ENCODE data around the gene TTC34. TPM values are rescaled to one million over a fixed set of nuclear protein-coding genes. Genes with fewer than 3 reads are reported as not detected.

TTC34 gene
- total and polyA plus RNA-seq, 3 donors from 2014 or later: 3.0 to 5.2 (median 4.1) TPM

- intact Hi-C loops (cut with DNase I; ENCODE audit: low total_unique reads): no loop called here
- Histone ChIP-seq H3K27ac (no peak overlapping the region), H3K9me3 (no peaks in the 10 kb centered on the region), H3K27me3 (no peaks in the 10 kb centered on the region), H3K4me1 (no peaks in the 10 kb centered on the region), H3K4me3 (no peak overlapping the region), H3K36me3 (ENCODE audit: low read depth, missing control alignments) (no peaks in the 10 kb centered on the region)
- TF ChIP-seq POLR2A (IDR thresholded peaks at IDR 0.05): no peak
- no peak for TF ChIP-seq CTCF (IDR thresholded peaks at IDR 0.05)
- 57 to 81% methylated on average over 5 to 8 of the region's 8 CpGs for whole genome bisulfite sequencing, 2 donors
- DNase-seq: no peak
These were observed 10.0 kb upstream of the TTC34 start for GRCh38 chr1:2811533-2811918.

GRCh38 chr1:2810899-2811532 is 9.5 kb upstream of the TTC34 start:
- DNase-seq: no peak
- intact Hi-C loops (cut with DNase I; ENCODE audit: low total_unique reads): no loop called here
- H3K36me3 ChIP-seq (ENCODE audit: low read depth, missing control alignments): no peaks in the 10 kb centered on the region
- TF ChIP-seq CTCF (IDR thresholded peaks at IDR 0.05) (no peak), POLR2A (IDR thresholded peaks at IDR 0.05) (no peak)
- no peak overlapping the region for H3K4me3 ChIP-seq
- H3K4me1 ChIP-seq: no peaks in the 10 kb centered on the region
- no peak overlapping the region for H3K27ac ChIP-seq
- no peaks in the 10 kb centered on the region for H3K27me3 ChIP-seq
- no peaks in the 10 kb centered on the region for H3K9me3 ChIP-seq
- WGBS, 2 donors: 59 to 77% methylated on average over 9 of the region's 9 CpGs

- Histone ChIP-seq H3K36me3 (ENCODE audit: low read depth, missing control alignments) (no peaks in the 10 kb centered on the region), H3K27ac (no peak overlapping the region), H3K4me1 (no peaks in the 10 kb centered on the region), H3K9me3 (no peaks in the 10 kb centered on the region), H3K4me3 (no peak overlapping the region), H3K27me3 (no peaks in the 10 kb centered on the region)
- intact Hi-C loops (cut with DNase I; ENCODE audit: low total_unique reads): no loop called here
- no peak for TF ChIP-seq POLR2A (IDR thresholded peaks at IDR 0.05)
- TF ChIP-seq CTCF (IDR thresholded peaks at IDR 0.05): no peak
- 88 to 92% methylated on average over 15 of the region's 15 CpGs for WGBS, 2 donors
- DNase-seq: no peak
These were observed 8.8 kb upstream of the TTC34 start for GRCh38 chr1:2810281-2810680.

GRCh38 chr1:2809656-2810055 is 8.2 kb upstream of the TTC34 start:
- no peak overlapping the region for H3K27ac ChIP-seq
- intact Hi-C loops (cut with DNase I; ENCODE audit: low total_unique reads): no loop called here
- TF ChIP-seq CTCF (IDR thresholded peaks at IDR 0.05): no peak
- TF ChIP-seq POLR2A (IDR thresholded peaks at IDR 0.05): no peak
- no peaks in the 10 kb centered on the region for H3K36me3 ChIP-seq (ENCODE audit: low read depth, missing control alignments)
- H3K9me3 ChIP-seq: no peaks in the 10 kb centered on the region
- no peaks in the 10 kb centered on the region for H3K27me3 ChIP-seq
- H3K4me1 ChIP-seq: no peaks in the 10 kb centered on the region
- WGBS, 2 donors: 92 to 94% methylated on average over 17 of the region's 17 CpGs
- H3K4me3 ChIP-seq: no peak overlapping the region
- no peak for DNase-seq
